Stomach (tissue), 9 donors: ENCODE data around the gene KIRREL1. TPM values are rescaled to one million over a fixed set of nuclear protein-coding genes. Genes with fewer than 3 reads are reported as not detected.

ENCODE experiments used
- DNase-seq, 2 donors: peaks; one replicate each; pipeline versions ENCODE4 v3.0.0 to v3.0.0-alpha.2; 2013 to 2019
- H3K27ac ChIP-seq, 5 donors: fragments of 200-600 bp in 4 of 5; sonication (generic) in 4 of 5; one replicate each; pipeline ENCODE4 v1.5.1; 2013 to 2019; ENCODE audit warnings: mild to moderate bottlenecking in 1 of 5, moderate library complexity in 1 of 5
- H3K27me3 ChIP-seq, 3 donors: fragments of 200-600 bp; sonication (generic); one replicate each; pipeline ENCODE4 v1.5.1; 2017 to 2019; ENCODE audit warnings: mixed run types in 1 of 3
- H3K36me3 ChIP-seq, 4 donors: fragments of 200-600 bp; sonication (generic); 1 replicate in 3 of 4; 2 replicates in 1 of 4; pipeline ENCODE4 v1.5.1; 2016 to 2019
- H3K4me1 ChIP-seq, 4 donors: fragments of 200-600 bp; sonication (generic); one replicate each; pipeline ENCODE4 v1.5.1; 2016 to 2019
- H3K4me3 ChIP-seq, 4 donors: fragments of 200-600 bp; sonication (generic) in 3 of 4; one replicate each; pipeline ENCODE4 v1.5.1; 2016 to 2019; ENCODE audit warnings: mild to moderate bottlenecking in 1 of 4
- H3K9me3 ChIP-seq, 4 donors: fragments of 200-600 bp; sonication (generic); one replicate each; pipeline ENCODE4 v1.5.1; 2016 to 2019
- EP300 ChIP-seq: sonication (generic); formaldehyde crosslinking; IDR thresholded peaks from one replicate; pipeline ENCODE4 v1.6.1; 2017; ENCODE audit warnings: antibody characterized with exemption
- POLR2A ChIP-seq, 4 donors: fragments of 450-650 bp; IDR thresholded peaks; one replicate each; pipeline ENCODE4 v1.6.1; 2016; ENCODE audit warnings: antibody characterized with exemption in 4 of 4, control low read depth in 2 of 4, mild to moderate bottlenecking in 1 of 4, moderate library complexity in 1 of 4
- POLR2AphosphoS5 ChIP-seq, 3 donors: sonication (generic); formaldehyde crosslinking; IDR thresholded peaks; one replicate each; pipeline ENCODE4 v1.6.1; 2016; ENCODE audit warnings: antibody characterized with exemption in 3 of 3
- WGBS, 5 donors: extraction: QIAGEN DNeasy Blood & Tissue Kit in 3 of 5; methylation state at CpG; one replicate each; pipeline versions ENCODE4 v1.1.5 to v1.1.7; 2013 to 2018; 5-methylcytosine and 5-hydroxymethylcytosine counted together
- intact Hi-C: fragments of 100-400 bp; cut with DNase I; formaldehyde crosslinking; loops from one replicate; pipeline ENCODE4 v1.15.1; 2023; ENCODE audit warnings: low total_unique reads
- polyA plus RNA-seq, 3 donors: library from polyadenylated mRNA; stranded (reverse); fragments of 200-250 nt; gene quantifications; one replicate each; pipeline ENCODE4 v1.2.3, GENCODE V29; 2013
- total RNA-seq, 5 donors: library from RNA; depleted of rRNA; stranded (reverse); fragments of >200 nt; gene quantifications; one replicate each; pipeline versions ENCODE4 v1.1.0 to v1.2.3, GENCODE V29; 2014 to 2016
- TF ChIP-seq, protein P1 (sequence below), 7 experiments: fragments of 450-650 bp in 4 of 7; fragments of 200-600 bp in 3 of 7; sonication (generic) in 3 of 7; IDR thresholded peaks; one replicate each; pipeline ENCODE4 v1.5.1; 2016 to 2019; ENCODE audit warnings: antibody characterized with exemption in 7 of 7, control low read depth in 2 of 7, mild to moderate bottlenecking in 1 of 7
- donor health status: healthy with polysubstance abuse.
- donor health status: Bipolar disorder and iron deficiency.
- donor health status: healthy.

KIRREL1 gene
- total and polyA plus RNA-seq, 8 donors = 2.8 to 27.9 (median 4.2) TPM

DNA sequence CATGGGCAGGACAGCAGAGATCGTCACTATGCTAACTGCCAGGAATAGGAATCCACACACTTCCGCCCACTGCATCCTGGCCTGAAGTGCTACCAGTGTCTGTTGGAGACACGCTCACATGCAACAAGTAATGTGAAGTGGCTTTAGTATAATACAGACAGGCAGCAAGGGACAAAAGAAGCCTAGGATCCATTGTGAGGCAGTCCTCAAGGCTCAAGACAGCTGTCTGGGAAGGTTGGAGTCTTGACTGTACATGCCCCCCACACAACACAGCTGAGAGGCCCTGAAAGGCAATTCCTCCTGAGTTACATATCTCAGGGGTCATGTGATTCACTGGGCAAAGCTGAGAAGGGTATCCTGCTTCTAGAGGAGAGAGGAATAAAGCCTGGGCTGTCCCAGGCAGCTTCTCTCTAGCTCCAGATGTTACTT, 147.3 kb downstream of the KIRREL1 start:
- Histone ChIP-seq H3K36me3 (no peaks in the 10 kb centered on the region), H3K27me3 (no peaks in the 10 kb centered on the region), H3K9me3 (no peaks in the 10 kb centered on the region), H3K27ac (no peak overlapping the region), H3K4me1 (no peaks in the 10 kb centered on the region), H3K4me3 (no peak overlapping the region)
- intact Hi-C loops = no loop called here
- TF ChIP-seq, protein P1, sequence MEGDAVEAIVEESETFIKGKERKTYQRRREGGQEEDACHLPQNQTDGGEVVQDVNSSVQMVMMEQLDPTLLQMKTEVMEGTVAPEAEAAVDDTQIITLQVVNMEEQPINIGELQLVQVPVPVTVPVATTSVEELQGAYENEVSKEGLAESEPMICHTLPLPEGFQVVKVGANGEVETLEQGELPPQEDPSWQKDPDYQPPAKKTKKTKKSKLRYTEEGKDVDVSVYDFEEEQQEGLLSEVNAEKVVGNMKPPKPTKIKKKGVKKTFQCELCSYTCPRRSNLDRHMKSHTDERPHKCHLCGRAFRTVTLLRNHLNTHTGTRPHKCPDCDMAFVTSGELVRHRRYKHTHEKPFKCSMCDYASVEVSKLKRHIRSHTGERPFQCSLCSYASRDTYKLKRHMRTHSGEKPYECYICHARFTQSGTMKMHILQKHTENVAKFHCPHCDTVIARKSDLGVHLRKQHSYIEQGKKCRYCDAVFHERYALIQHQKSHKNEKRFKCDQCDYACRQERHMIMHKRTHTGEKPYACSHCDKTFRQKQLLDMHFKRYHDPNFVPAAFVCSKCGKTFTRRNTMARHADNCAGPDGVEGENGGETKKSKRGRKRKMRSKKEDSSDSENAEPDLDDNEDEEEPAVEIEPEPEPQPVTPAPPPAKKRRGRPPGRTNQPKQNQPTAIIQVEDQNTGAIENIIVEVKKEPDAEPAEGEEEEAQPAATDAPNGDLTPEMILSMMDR (IDR thresholded peaks at IDR 0.05) = no peak
- no peak for TF ChIP-seq POLR2AphosphoS5 (IDR thresholded peaks at IDR 0.05)
- no peak for TF ChIP-seq EP300
- 79 to 91% (median 83%) methylated on average over 3 of the region's 3 CpGs for WGBS, 5 donors
- no peak for DNase-seq

DNA sequence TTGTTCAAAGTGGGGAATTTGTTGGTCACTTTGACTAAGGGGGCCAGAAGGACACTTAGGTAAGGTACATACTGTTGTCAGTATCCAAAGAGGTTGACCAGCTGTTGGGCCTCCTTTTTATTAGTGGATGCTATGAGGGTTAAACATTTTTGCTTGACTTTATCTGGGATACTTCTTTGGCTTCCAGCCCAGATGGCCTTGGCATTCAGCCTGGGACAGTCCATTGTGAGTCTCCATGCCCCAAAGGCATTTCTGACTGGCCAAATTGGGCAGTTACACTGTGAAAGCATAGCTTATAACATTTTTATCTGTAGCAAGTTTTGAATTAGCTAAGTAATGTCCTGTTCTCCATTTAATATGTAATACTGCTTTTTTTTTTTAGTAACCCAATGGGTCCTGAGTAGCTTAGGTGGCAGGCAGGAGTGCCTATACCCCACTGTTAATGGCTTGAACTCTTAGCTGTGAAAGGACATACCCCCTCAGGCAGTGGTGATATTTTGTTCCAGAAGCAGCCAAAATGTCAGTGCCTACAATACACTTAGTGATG, 151.8 kb downstream of the KIRREL1 start:
- intact Hi-C loops = no loop called here
- Histone ChIP-seq H3K36me3 (no peaks in the 10 kb centered on the region), H3K4me1 (peaks cover 3 to 13% (median 8%) of the 10 kb centered on the region in 4 donors), H3K27me3 (no peaks in the 10 kb centered on the region), H3K27ac (peak overlapping the region in 3 of 5 donors; percentile 11 to 52 (median 29)), H3K4me3 (no peak overlapping the region), H3K9me3 (no peaks in the 10 kb centered on the region)
- peak in 1 of 2 donors; percentile 58 for DNase-seq
- TF ChIP-seq POLR2AphosphoS5 (IDR thresholded peaks at IDR 0.05) (no peak), EP300 (no peak), POLR2A (IDR thresholded peaks at IDR 0.05) (no peak)
- TF ChIP-seq, protein P1 (IDR thresholded peaks at IDR 0.05) = no peak

DNA sequence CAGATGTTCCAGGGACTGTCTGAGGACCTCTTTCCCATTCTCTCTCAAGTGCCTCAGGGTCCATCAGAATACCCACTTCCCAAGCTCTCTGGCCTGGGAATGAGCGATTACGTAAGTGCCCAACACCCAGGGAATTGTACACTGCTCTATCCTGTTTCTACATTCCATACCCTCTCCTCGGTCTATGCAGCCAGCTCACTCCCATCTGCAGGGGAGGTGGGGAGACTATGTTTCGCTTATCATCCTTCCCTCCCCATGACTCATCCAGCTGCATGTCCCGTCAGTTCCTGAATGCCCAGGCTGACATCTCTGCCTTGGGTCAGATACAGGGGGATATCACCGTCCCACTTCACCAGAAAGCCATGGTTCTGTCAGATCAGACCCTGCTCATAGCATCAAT, 152.7 kb downstream of the KIRREL1 start:
- Histone ChIP-seq H3K27me3 (no peaks in the 10 kb centered on the region), H3K4me3 (no peak overlapping the region), H3K27ac (peak overlapping the region in 3 of 5 donors; percentile 11 to 52 (median 29)), H3K9me3 (no peaks in the 10 kb centered on the region), H3K36me3 (no peaks in the 10 kb centered on the region), H3K4me1 (peaks cover 5 to 14% (median 10%) of the 10 kb centered on the region in 4 donors)
- no peak for TF ChIP-seq POLR2AphosphoS5 (IDR thresholded peaks at IDR 0.05)
- no peak for TF ChIP-seq EP300
- no peak for TF ChIP-seq POLR2A (IDR thresholded peaks at IDR 0.05)
- TF ChIP-seq, protein P1 (IDR thresholded peaks at IDR 0.05) = no peak
- intact Hi-C loops = no loop called here
- no peak for DNase-seq
- 78 to 89% (median 85%) methylated on average over 6 of the region's 6 CpGs for WGBS, 5 donors

DNA sequence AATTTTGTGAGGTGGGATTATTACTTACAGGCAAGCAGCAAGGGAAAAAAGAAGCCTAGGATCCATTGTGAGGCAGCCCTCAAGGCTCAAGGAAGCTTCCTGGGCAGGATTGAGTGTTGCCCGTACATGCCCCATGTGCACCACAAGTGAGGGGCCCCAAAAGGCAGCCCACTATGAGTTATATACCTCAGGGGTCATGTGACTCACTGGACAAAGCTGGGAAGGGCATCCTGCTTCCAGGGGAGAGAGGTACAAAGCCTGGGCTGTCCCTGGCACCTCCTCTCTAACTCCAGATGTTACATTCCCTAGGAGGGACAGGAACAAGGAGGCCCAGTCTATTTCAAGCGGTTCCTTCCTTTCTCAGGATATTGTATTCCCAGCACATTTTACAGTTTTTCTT, 153.3 kb downstream of the KIRREL1 start:
- H3K9me3 ChIP-seq = no peaks in the 10 kb centered on the region
- 77 to 97% (median 90%) methylated on average over 2 of the region's 2 CpGs for WGBS, 5 donors

More for the DNA sequence above, 153.3 kb downstream of the KIRREL1 start:
- Histone ChIP-seq H3K4me3 (no peak overlapping the region), H3K27me3 (no peaks in the 10 kb centered on the region), H3K27ac (peak overlapping the region in 2 of 5 donors; percentile 31 to 71), H3K4me1 (peaks cover 5 to 14% (median 10%) of the 10 kb centered on the region in 4 donors), H3K36me3 (no peaks in the 10 kb centered on the region)
- intact Hi-C loops = no loop called here
- TF ChIP-seq POLR2A (IDR thresholded peaks at IDR 0.05) = no peak
- TF ChIP-seq POLR2AphosphoS5 (IDR thresholded peaks at IDR 0.05) = no peak
- no peak for TF ChIP-seq EP300
- TF ChIP-seq, protein P1 (IDR thresholded peaks at IDR 0.05) = no peak
- no peak for DNase-seq
